Dermis lymphatic vessel endothelial cell (primary cell): ENCODE measurements around the gene TTC12. TPM values are rescaled to one million over a fixed set of nuclear protein-coding genes. Genes with fewer than 3 reads are reported as not detected.

Source experiments
- total RNA-seq: library from RNA; depleted of rRNA; stranded (reverse); fragments of >200 nt; gene quantifications from 2 replicates; pipeline ENCODE4 v1.2.1, GENCODE V29; 2014

Gene TTC12
- 6.9 and 8.5 TPM in 2 replicates for total RNA-seq

DNA sequence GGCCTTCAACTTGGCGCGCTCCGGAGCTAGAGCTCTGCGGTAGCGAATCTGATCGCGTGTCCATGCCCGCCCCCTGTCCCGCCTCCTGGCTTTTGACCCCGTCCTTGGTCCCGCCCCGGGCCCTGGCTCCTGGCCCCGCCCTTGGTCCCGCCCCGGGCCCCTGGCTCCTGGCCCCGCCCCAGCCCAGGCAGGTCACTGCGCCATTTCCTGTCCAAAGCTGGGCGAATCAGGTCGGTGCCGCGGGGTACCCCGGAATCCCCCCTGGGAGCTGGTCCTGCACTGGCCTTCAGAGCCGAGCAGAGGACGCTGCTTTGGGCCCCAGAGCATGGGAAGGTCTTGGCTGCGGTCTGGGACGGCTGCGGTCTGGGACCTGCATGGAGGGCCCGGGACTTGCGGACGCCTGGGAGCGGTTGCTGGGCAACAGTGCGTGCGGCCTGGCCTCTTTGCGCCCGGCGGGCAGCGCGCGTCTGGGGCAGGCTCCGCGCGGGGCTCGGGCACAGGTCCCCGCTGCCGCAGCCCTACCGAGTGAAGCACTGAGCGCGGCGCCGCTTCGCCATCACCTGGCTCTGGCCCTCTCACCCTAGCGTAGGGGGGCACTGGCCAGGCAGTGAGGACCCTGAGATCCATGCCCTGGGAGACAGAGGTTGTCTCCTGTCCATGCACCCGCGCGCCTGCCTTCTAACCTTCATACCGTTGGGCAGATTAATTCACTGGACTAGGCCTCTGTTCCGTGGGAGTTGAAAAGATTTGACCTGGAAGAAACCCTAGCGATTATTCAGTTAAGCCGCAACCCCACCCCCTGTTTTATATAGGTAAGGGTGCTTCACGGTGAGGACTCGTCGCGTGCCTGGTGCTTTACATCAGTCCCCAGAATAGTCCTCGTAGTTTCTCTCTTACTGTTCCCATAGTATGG, at the start of gene TTC12:
Gene TTC12 (plus strand): TSS at position 195 of the 913 bp plus-strand sequence. CDS start 1,675 bp downstream, outside the sequence.

GRCh38 chr11:113387605-113388211, 73.3 kb downstream of the TTC12 start, which contains the start of gene ANKK1:
Gene ANKK1 (plus strand): TSS chr11:113387779. CDS start chr11:113387885, 106 bp downstream.

Other genes with a start within 250 kb of the TTC12 start
- gene ANKK1, start 73.2 kb downstream of the TTC12 start, total RNA-seq: not detected in 2 replicates
- not detected in 2 replicates for gene DRD2, start 160.8 kb downstream of the TTC12 start, total RNA-seq